Measurements from ENCODE around the gene ELF2.
"Not testable (repeated sequence)": the region's sequence is repeated elsewhere in the genome, so short reads cannot be mapped to it uniquely, and the experiment has no call there.

The ELF2 gene

GRCh38 chr4:139219450-139220055 lies 42.5 kb upstream of the ELF2 start:
- H3K9ac ChIP-seq: no peak overlapping the region
- no peak for TF ChIP-seq CTCF (IDR thresholded peaks at IDR 0.05)
- no peak overlapping the region for H3K4me3 ChIP-seq (ENCODE audit: low read depth, low read length)
- H3K9me3 ChIP-seq (ENCODE audit: control insufficient read depth, low read length): no peaks in the 10 kb centered on the region
- no peak overlapping the region for H2AFZ ChIP-seq
- H3K79me2 ChIP-seq: no peaks in the 10 kb centered on the region
- H3K4me1 ChIP-seq: no peaks in the 10 kb centered on the region
- no peaks in the 10 kb centered on the region for H3K27me3 ChIP-seq (ENCODE audit: control insufficient read depth, insufficient read depth, low read length)
- H3K36me3 ChIP-seq (ENCODE audit: control insufficient read depth, insufficient read depth, low read length): no peaks in the 10 kb centered on the region
- H3K4me2 ChIP-seq (ENCODE audit: low read length): no peak overlapping the region
- no peak overlapping the region for H3K27ac ChIP-seq

GRCh38 chr4:139214039-139214534 lies 37.1 kb upstream of the ELF2 start:
- Histone ChIP-seq H3K27ac (peak overlapping the region; percentile 84), H3K9me3 (ENCODE audit: control insufficient read depth, low read length) (no peaks in the 10 kb centered on the region), H3K4me1 (peaks cover 5% of the 10 kb centered on the region), H3K9ac (no peak overlapping the region), H3K4me2 (ENCODE audit: low read length) (no peak overlapping the region), H2AFZ (peak overlapping the region; percentile 54), H3K36me3 (ENCODE audit: control insufficient read depth, insufficient read depth, low read length) (no peaks in the 10 kb centered on the region), H3K79me2 (no peaks in the 10 kb centered on the region), H3K27me3 (ENCODE audit: control insufficient read depth, insufficient read depth, low read length) (no peaks in the 10 kb centered on the region), H3K4me3 (ENCODE audit: low read depth, low read length) (no peak overlapping the region)
- no peak for TF ChIP-seq CTCF (IDR thresholded peaks at IDR 0.05)

- peak overlapping the region; percentile 84 for H3K27ac ChIP-seq
- not testable (repeated sequence) for H3K4me3 ChIP-seq (ENCODE audit: low read depth, low read length); H3K27me3 ChIP-seq (ENCODE audit: control insufficient read depth, insufficient read depth, low read length); H3K79me2 ChIP-seq; H3K36me3 ChIP-seq (ENCODE audit: control insufficient read depth, insufficient read depth, low read length); H2AFZ ChIP-seq; H3K4me1 ChIP-seq; H3K9ac ChIP-seq; H3K4me2 ChIP-seq (ENCODE audit: low read length); H3K9me3 ChIP-seq (ENCODE audit: control insufficient read depth, low read length)
Measured at GRCh38 chr4:139213633-139214032, 36.6 kb upstream of the ELF2 start.

DNA sequence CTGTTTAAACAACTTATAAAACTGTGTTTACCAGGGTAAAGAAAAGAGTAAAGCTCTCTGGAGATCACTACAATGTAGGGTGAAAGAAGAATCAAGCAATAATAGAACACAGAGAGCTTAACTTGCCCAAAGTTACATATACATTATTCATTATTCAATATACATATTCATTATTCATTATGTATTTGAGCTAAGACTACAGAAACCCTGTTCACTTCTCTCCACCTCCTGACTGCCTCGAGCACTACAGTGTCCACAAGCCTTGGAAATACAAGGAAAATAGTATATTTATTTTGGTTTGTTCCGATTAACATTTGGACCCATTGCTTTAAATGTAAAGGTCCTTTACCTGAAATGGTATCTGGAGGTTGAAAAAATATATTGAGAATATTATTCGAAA lies 35.9 kb upstream of the ELF2 start:
- Histone ChIP-seq H3K4me2 (ENCODE audit: low read length) (no peak overlapping the region), H2AFZ (no peak overlapping the region), H3K27ac (no peak overlapping the region), H3K4me3 (ENCODE audit: low read depth, low read length) (no peak overlapping the region), H3K9me3 (ENCODE audit: control insufficient read depth, low read length) (no peaks in the 10 kb centered on the region), H3K9ac (no peak overlapping the region), H3K4me1 (peaks cover 5% of the 10 kb centered on the region), H3K36me3 (ENCODE audit: control insufficient read depth, insufficient read depth, low read length) (no peaks in the 10 kb centered on the region), H3K79me2 (no peaks in the 10 kb centered on the region), H3K27me3 (ENCODE audit: control insufficient read depth, insufficient read depth, low read length) (no peaks in the 10 kb centered on the region)
- TF ChIP-seq CTCF (IDR thresholded peaks at IDR 0.05): no peak

DNA sequence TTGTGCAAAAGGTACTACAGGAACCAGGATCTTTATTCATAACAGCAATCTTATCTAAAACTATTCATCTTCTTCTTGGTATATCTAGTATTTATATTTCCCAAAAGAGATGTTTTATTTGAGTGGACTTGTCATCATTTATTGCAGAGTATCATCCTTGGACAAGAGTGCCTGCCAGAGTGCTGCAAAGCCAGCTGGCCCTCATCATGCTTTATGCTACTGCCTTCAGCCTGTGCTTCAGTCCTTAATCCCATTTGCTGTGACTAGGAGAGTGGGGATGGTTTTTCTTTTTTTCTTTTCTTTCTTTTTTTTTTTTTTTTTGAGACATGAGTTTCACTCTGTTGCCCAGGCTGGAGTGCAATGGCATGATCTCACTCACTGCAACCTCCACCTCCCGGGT lies 33.5 kb upstream of the ELF2 start:
- no peaks in the 10 kb centered on the region for H3K9me3 ChIP-seq (ENCODE audit: control insufficient read depth, low read length)
- no peaks in the 10 kb centered on the region for H3K79me2 ChIP-seq
- peaks cover 5% of the 10 kb centered on the region for H3K4me1 ChIP-seq
- no peak for TF ChIP-seq CTCF (IDR thresholded peaks at IDR 0.05)
- no peak overlapping the region for H3K27ac ChIP-seq
- no peak overlapping the region for H3K4me2 ChIP-seq (ENCODE audit: low read length)
- no peak overlapping the region for H3K9ac ChIP-seq
- no peaks in the 10 kb centered on the region for H3K36me3 ChIP-seq (ENCODE audit: control insufficient read depth, insufficient read depth, low read length)
- no peak overlapping the region for H2AFZ ChIP-seq
- H3K4me3 ChIP-seq (ENCODE audit: low read depth, low read length): no peak overlapping the region
- no peaks in the 10 kb centered on the region for H3K27me3 ChIP-seq (ENCODE audit: control insufficient read depth, insufficient read depth, low read length)

All from parathyroid adenoma (tissue), 2 donors.